GM12878 (cell line): ENCODE results near the gene ADAMTS13. TPM values are rescaled to one million over a fixed set of nuclear protein-coding genes. Genes with fewer than 3 reads are reported as not detected.

Experiments
- ASH2L ChIP-seq: fragments of 300-600, 200-600 bp; sonication (generic); IDR thresholded peaks from 2 replicates; pipeline ENCODE4 v1.6.1; 2017; ENCODE audit warnings: low read depth, mild to moderate bottlenecking, borderline replicate concordance
- BACH1 ChIP-seq: fragments of 450-650 bp; IDR thresholded peaks from 2 replicates; pipeline ENCODE4 v1.6.1; 2017; ENCODE audit warnings: mild to moderate bottlenecking, borderline replicate concordance
- CBFB ChIP-seq: IDR thresholded peaks from 2 replicates; pipeline ENCODE4 v1.6.1; 2016; ENCODE audit warnings: antibody characterized with exemption, low read depth
- CEBPB ChIP-seq, 2 experiments: fragments of 150-350 bp in 1 of 2; IDR thresholded peaks; 2 replicates each; pipeline ENCODE4 v1.6.1; 2012 to 2014; ENCODE audit warnings: low read depth in 2 of 2, low read length in 2 of 2, borderline replicate concordance in 1 of 2, inconsistent platforms in 1 of 2
- CREM ChIP-seq: IDR thresholded peaks from 2 replicates; pipeline ENCODE4 v1.6.1; 2014; ENCODE audit warnings: antibody characterized with exemption, low read depth
- EP300 ChIP-seq, 2 experiments: fragments of 150-350 bp in 1 of 2; IDR thresholded peaks; 2 replicates each; pipeline ENCODE4 v1.6.1; 2011 to 2012; ENCODE audit warnings: low read depth in 2 of 2, low read length in 2 of 2, borderline replicate concordance in 1 of 2, improper control_type of control experiment in 1 of 2, inconsistent platforms in 1 of 2; ENCODE audit not compliant: control insufficient read depth in 1 of 2
- GATAD2B ChIP-seq: fragments of 450-650 bp; conservative IDR thresholded peaks from 2 replicates; pipeline ENCODE4 v1.6.1; 2017; ENCODE audit warnings: low read depth, mild to moderate bottlenecking, moderate library complexity
- IRF4 ChIP-seq: IDR thresholded peaks from 2 replicates; pipeline ENCODE4 v1.6.1; 2011; ENCODE audit warnings: low read depth, low read length
- KLF5 ChIP-seq: fragments of 450-650 bp; IDR thresholded peaks from 2 replicates; pipeline ENCODE4 v1.6.1; 2014; ENCODE audit warnings: mild to moderate bottlenecking; ENCODE audit not compliant: partially characterized antibody
- NBN ChIP-seq: fragments of 450-650 bp; IDR thresholded peaks from 2 replicates; pipeline ENCODE4 v1.6.1; 2016
- NR2C1 ChIP-seq: fragments of 450-650 bp; IDR thresholded peaks from 2 replicates; pipeline ENCODE4 v1.6.1; 2017; ENCODE audit warnings: antibody characterized with exemption, mild to moderate bottlenecking, moderate library complexity
- POLR2AphosphoS2 ChIP-seq: IDR thresholded peaks from 2 replicates; pipeline ENCODE4 v1.6.1; 2011; ENCODE audit warnings: low read depth, mild to moderate bottlenecking, low read length, improper control_type of control experiment, moderate library complexity
- RAD21 ChIP-seq: IDR thresholded peaks from 2 replicates; pipeline ENCODE4 v1.6.1; 2011; ENCODE audit warnings: mild to moderate bottlenecking, low read depth, low read length, moderate library complexity; ENCODE audit not compliant: insufficient read depth
- SIN3A ChIP-seq: IDR thresholded peaks from 2 replicates; pipeline ENCODE4 v1.6.1; 2012; ENCODE audit warnings: low read depth, low read length, improper control_type of control experiment
- SMARCA5 ChIP-seq: fragments of 450-650 bp; IDR thresholded peaks from 2 replicates; pipeline ENCODE4 v1.6.1; 2017; ENCODE audit warnings: mild to moderate bottlenecking
- SRF ChIP-seq, 2 experiments: IDR thresholded peaks; 2 replicates each; pipeline ENCODE4 v1.6.1; 2011; ENCODE audit warnings: low read depth in 2 of 2, low read length in 2 of 2, mild to moderate bottlenecking in 1 of 2, moderate library complexity in 1 of 2
- TCF3 ChIP-seq: IDR thresholded peaks from 2 replicates; pipeline ENCODE4 v1.6.1; 2012; ENCODE audit warnings: low read depth, mild to moderate bottlenecking, low read length, borderline replicate concordance; ENCODE audit not compliant: insufficient read depth
- ZBED1 ChIP-seq: IDR thresholded peaks from 2 replicates; pipeline ENCODE4 v1.6.1; 2016; ENCODE audit warnings: borderline replicate concordance
- ZNF207 ChIP-seq: fragments of 450-650 bp; IDR thresholded peaks from 2 replicates; pipeline ENCODE4 v1.6.1; 2014; ENCODE audit warnings: antibody characterized with exemption, mild to moderate bottlenecking, borderline replicate concordance
- polyA plus RNA-seq, 11 experiments: library from polyadenylated mRNA; depleted of rRNA in 4 of 11; unstranded in 6 of 11; stranded (reverse) in 5 of 11; fragments of >200 nt; fragmentation: Nextera tagmentation in 4 of 11; fragmentation: Illumina TruSeq in 1 of 11; extraction: Ambion mirVana in 4 of 11; extraction: Trizol in 1 of 11; gene quantifications; 1 replicate in 1 of 11; 2 replicates in 10 of 11; pipeline versions ENCODE4 v1.2.1 to v1.2.3, GENCODE V29; 2011 to 2016; ENCODE audit warnings: inconsistent platforms in 2 of 11, missing spikeins in 2 of 11, low read depth in 1 of 11
- total RNA-seq, 4 experiments: library from RNA; depleted of rRNA in 3 of 4; stranded (reverse); fragments of >200 nt in 3 of 4; fragmentation: Illumina TruSeq in 1 of 4; extraction: Trizol in 1 of 4; gene quantifications; 2 replicates each; pipeline versions ENCODE4 v1.2.1 to v1.2.3, GENCODE V29; 2013 to 2021
- TF ChIP-seq, protein P1 (sequence below): IDR thresholded peaks from 2 replicates; pipeline ENCODE4 v1.6.1; 2011; ENCODE audit warnings: mild to moderate bottlenecking, low read depth, low read length, moderate library complexity; ENCODE audit not compliant: insufficient replicate concordance
- TF ChIP-seq, protein P2 (sequence below): IDR thresholded peaks from 2 replicates; pipeline ENCODE4 v1.6.1; 2011; ENCODE audit warnings: low read depth, low read length, improper control_type of control experiment, borderline replicate concordance
- TF ChIP-seq, protein P3 (sequence below): fragments of 450-650 bp; IDR thresholded peaks from 2 replicates; pipeline ENCODE4 v1.6.1; 2017; ENCODE audit warnings: mild to moderate bottlenecking, moderate library complexity
- TF ChIP-seq, protein P4 (sequence below): IDR thresholded peaks from 2 replicates; pipeline ENCODE4 v1.6.1; 2011; ENCODE audit warnings: borderline replicate concordance, low read depth, mild to moderate bottlenecking, moderate library complexity, mixed read lengths, low read length; ENCODE audit not compliant: insufficient read depth; ENCODE audit errors: extremely low read length

ADAMTS13 gene
- total and polyA plus RNA-seq, 10 of the 15 experiments (the other 5 are each of a cell fraction or from before 2014, with no cell fraction given), result 0.08 to 2.4 (median 0.28) TPM

DNA sequence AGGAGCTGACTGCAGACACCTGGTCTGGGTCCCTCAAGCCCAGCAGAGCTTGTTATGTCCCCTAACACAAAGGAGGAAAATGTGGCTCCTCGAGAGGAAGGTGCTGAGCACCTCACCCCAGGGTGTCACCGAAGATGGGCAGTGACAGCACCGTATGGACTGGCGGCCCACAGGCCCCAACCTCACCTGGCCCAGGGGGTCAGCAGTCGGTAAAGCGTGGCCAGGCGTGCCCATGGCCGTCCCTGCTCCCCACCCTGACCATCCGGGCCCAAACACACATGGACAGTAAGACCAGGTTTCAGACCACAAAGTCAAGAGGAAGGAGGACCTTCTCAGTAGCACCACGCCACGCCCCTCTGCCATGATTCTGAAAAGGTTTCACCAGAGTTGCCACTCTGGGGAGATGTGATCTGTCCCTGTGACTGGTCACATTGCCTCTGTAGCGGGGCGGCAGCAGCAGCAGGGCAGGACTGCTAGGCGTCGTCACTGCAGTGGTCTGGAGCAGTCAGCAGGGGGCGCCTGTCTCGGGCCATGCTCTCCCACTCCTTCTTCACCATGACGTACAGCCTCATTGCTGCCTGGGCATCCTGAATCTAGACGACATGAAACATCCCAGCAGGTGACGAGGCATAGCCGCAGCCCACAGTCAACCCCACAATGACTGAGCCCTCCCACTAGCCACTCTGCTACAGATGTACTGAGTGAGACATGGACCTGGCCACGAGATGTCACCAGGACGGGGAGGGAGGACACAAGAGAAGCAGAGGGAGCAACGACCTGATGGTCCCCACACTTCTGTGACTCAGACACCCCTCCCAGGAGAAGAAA is 15.5 kb upstream of the ADAMTS13 start (continued):
- TF ChIP-seq TCF3 (no peak), SRF (IDR thresholded peaks at IDR 0.05; ENCODE audit: low read depth in 2 of 2, low read length in 2 of 2) (0 out of 4 replicates have a peak, but pooled peaks of 1 of the 2 experiments have one; percentile 21), GATAD2B (no peak), RAD21 (peak; percentile 58), IRF4 (0 out of 2 replicates have a peak, but pooled peaks have one; percentile 44), CBFB (no peak), POLR2AphosphoS2 (no peak), EP300 (IDR thresholded peaks at IDR 0.05; ENCODE audit: borderline replicate concordance in 1 of 2, control insufficient read depth in 1 of 2, low read depth in 2 of 2, low read length in 2 of 2) (no peak), ZBED1 (no peak), NR2C1 (no peak), ASH2L (no peak), SMARCA5 (peak; percentile 54; the same call in 1 of the 2 replicates), SIN3A (no peak), ZNF207 (no peak), CREM (peak; percentile 78; the same call in 1 of the 2 replicates), KLF5 (no peak), NBN (0 out of 2 replicates have a peak, but pooled peaks have one; percentile 35), CEBPB (IDR thresholded peaks at IDR 0.05; ENCODE audit: borderline replicate concordance in 1 of 2, low read depth in 2 of 2, low read length in 2 of 2) (no peak), BACH1 (no peak)
- TF ChIP-seq, protein P1, sequence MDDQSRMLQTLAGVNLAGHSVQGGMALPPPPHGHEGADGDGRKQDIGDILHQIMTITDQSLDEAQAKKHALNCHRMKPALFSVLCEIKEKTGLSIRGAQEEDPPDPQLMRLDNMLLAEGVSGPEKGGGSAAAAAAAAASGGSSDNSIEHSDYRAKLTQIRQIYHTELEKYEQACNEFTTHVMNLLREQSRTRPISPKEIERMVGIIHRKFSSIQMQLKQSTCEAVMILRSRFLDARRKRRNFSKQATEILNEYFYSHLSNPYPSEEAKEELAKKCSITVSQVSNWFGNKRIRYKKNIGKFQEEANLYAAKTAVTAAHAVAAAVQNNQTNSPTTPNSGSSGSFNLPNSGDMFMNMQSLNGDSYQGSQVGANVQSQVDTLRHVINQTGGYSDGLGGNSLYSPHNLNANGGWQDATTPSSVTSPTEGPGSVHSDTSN, result no peak
- TF ChIP-seq, protein P2, sequence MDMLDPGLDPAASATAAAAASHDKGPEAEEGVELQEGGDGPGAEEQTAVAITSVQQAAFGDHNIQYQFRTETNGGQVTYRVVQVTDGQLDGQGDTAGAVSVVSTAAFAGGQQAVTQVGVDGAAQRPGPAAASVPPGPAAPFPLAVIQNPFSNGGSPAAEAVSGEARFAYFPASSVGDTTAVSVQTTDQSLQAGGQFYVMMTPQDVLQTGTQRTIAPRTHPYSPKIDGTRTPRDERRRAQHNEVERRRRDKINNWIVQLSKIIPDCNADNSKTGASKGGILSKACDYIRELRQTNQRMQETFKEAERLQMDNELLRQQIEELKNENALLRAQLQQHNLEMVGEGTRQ, result no peak
- TF ChIP-seq, protein P3, sequence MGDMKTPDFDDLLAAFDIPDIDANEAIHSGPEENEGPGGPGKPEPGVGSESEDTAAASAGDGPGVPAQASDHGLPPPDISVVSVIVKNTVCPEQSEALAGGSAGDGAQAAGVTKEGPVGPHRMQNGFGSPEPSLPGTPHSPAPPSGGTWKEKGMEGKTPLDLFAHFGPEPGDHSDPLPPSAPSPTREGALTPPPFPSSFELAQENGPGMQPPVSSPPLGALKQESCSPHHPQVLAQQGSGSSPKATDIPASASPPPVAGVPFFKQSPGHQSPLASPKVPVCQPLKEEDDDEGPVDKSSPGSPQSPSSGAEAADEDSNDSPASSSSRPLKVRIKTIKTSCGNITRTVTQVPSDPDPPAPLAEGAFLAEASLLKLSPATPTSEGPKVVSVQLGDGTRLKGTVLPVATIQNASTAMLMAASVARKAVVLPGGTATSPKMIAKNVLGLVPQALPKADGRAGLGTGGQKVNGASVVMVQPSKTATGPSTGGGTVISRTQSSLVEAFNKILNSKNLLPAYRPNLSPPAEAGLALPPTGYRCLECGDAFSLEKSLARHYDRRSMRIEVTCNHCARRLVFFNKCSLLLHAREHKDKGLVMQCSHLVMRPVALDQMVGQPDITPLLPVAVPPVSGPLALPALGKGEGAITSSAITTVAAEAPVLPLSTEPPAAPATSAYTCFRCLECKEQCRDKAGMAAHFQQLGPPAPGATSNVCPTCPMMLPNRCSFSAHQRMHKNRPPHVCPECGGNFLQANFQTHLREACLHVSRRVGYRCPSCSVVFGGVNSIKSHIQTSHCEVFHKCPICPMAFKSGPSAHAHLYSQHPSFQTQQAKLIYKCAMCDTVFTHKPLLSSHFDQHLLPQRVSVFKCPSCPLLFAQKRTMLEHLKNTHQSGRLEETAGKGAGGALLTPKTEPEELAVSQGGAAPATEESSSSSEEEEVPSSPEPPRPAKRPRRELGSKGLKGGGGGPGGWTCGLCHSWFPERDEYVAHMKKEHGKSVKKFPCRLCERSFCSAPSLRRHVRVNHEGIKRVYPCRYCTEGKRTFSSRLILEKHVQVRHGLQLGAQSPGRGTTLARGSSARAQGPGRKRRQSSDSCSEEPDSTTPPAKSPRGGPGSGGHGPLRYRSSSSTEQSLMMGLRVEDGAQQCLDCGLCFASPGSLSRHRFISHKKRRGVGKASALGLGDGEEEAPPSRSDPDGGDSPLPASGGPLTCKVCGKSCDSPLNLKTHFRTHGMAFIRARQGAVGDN, result no peak
- TF ChIP-seq, protein P4, sequence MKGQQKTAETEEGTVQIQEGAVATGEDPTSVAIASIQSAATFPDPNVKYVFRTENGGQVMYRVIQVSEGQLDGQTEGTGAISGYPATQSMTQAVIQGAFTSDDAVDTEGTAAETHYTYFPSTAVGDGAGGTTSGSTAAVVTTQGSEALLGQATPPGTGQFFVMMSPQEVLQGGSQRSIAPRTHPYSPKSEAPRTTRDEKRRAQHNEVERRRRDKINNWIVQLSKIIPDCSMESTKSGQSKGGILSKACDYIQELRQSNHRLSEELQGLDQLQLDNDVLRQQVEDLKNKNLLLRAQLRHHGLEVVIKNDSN, result no peak
